ENCODE results near the gene CDX1. TPM values are rescaled to one million over a fixed set of nuclear protein-coding genes. Genes with fewer than 3 reads are reported as not detected.

The CDX1 gene
- total RNA-seq, 1 experiment from 2014 or later, result not detected

DNA sequence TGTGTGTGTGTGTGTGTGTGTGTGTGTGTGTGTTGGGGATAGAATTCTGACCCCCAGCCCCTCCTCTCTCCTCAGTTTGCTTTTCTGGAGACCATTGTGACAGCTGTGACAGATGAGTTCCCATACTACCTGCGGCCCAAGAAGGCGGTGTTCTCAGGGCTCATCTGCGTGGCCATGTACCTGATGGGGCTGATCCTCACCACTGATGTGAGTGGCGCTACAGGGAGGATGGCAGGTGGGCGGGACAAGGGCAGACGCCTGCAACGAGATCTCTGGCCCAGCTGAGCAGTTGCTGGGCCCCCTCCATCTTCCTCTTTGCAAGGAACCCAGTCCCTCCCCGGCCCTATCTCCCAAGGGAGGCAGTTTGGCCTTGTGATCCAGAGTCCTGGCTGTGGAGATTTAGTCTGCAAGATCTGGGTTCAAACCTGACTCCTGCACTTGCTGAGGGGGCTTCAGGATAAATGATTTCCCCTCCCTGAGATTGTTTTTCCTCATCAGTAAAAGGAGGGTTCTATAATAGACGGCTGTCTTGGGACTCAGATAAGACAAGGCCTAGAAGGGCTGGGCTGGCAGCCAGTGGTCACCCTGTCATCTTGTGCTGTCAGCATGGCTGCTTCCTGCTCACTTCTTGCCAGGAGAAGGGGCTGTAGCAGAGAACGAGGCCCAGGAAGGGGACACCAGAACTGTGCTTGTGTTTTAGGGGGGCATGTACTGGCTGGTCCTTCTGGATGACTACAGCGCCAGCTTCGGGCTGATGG is 37.4 kb downstream of the CDX1 start:
- H3K36me3 Mint-ChIP-seq (ENCODE audit: insufficient read depth, unreplicated experiment), result no peaks in the 10 kb centered on the region
- BruUV-seq (replicated peaks), result no TSS peak
- no peak for DNase-seq
- H3K9me3 Mint-ChIP-seq (ENCODE audit: low read depth, unreplicated experiment), result no peaks in the 10 kb centered on the region
- H3K4me3 Mint-ChIP-seq (ENCODE audit: low read depth, unreplicated experiment), result no peak overlapping the region
- CTCF ChIA-PET, result no interaction called here
- TF ChIP-seq, protein P1, sequence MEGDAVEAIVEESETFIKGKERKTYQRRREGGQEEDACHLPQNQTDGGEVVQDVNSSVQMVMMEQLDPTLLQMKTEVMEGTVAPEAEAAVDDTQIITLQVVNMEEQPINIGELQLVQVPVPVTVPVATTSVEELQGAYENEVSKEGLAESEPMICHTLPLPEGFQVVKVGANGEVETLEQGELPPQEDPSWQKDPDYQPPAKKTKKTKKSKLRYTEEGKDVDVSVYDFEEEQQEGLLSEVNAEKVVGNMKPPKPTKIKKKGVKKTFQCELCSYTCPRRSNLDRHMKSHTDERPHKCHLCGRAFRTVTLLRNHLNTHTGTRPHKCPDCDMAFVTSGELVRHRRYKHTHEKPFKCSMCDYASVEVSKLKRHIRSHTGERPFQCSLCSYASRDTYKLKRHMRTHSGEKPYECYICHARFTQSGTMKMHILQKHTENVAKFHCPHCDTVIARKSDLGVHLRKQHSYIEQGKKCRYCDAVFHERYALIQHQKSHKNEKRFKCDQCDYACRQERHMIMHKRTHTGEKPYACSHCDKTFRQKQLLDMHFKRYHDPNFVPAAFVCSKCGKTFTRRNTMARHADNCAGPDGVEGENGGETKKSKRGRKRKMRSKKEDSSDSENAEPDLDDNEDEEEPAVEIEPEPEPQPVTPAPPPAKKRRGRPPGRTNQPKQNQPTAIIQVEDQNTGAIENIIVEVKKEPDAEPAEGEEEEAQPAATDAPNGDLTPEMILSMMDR (IDR thresholded peaks at IDR 0.05; ENCODE audit: unreplicated experiment), result no peak
- H3K4me1 Mint-ChIP-seq (ENCODE audit: low read depth, unreplicated experiment), result peaks cover 13% of the 10 kb centered on the region
- no peak overlapping the region for H3K27ac Mint-ChIP-seq (ENCODE audit: unreplicated experiment)
- intact Hi-C loops (cut with micrococcal nuclease; ENCODE audit: unreplicated experiment), result no loop called here
- peaks cover 45% of the 10 kb centered on the region for H3K27me3 Mint-ChIP-seq (ENCODE audit: unreplicated experiment)

DNA sequence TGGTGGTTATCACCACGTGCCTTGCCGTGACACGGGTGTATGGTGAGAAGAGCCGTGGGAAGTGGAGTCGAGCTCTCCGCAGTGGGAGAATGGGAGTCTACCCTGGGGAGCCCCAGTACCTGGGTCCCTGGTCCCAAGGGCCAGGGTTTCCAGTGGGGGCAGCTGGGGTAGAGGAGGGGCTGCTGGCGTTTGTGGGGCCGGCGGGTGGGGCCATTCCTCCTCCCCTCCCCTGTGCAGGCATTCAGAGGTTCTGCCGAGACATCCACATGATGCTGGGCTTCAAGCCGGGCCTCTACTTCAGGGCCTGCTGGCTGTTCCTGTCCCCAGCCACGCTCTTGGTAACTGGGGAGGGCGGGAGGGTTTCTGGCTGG is 38.0 kb downstream of the CDX1 start:
- Mint-ChIP-seq H3K27me3 (ENCODE audit: unreplicated experiment) (peaks cover 45% of the 10 kb centered on the region), H3K36me3 (ENCODE audit: insufficient read depth, unreplicated experiment) (no peaks in the 10 kb centered on the region), H3K9me3 (ENCODE audit: low read depth, unreplicated experiment) (no peaks in the 10 kb centered on the region), H3K4me3 (ENCODE audit: low read depth, unreplicated experiment) (no peak overlapping the region), H3K4me1 (ENCODE audit: low read depth, unreplicated experiment) (peaks cover 19% of the 10 kb centered on the region), H3K27ac (ENCODE audit: unreplicated experiment) (no peak overlapping the region)
- DNase-seq, result no peak
- no TSS peak for BruUV-seq (replicated peaks)
- CTCF ChIA-PET, result no interaction called here
- intact Hi-C loops (cut with micrococcal nuclease; ENCODE audit: unreplicated experiment), result no loop called here
- TF ChIP-seq, protein P1 (IDR thresholded peaks at IDR 0.05; ENCODE audit: unreplicated experiment), result no peak

DNA sequence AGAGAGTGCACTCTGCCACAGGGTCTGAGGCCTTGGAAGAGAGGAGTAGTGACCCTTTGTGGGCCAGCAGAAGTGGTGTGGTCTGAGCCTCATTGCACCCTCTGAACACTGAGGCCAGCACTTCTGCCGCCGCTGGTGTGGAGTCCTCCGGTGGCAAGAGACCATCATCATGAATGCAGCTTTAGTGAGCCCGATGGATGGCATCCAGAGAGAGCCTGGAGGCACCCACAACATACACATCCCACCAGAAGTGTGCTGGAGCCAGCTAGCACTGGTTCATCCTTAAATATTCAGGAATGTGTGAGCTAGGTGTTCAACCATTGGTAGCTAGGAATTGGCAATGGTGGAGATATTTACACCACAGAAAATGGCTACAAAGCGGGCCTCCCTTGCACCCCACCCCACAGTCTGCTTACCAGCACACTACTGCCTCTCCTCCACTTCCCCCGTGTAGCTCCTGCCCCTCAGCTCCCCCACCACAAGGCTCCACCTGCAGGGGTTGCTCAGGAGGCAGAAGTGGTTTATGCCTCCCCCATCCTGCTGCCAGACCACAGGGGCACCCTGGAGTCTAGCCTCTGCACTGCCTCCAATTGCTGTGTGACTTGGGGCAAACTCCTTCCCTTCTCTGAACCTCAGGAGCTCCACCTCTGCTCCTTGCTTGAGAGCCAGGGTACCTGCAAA is 39.7 kb downstream of the CDX1 start:
- CTCF ChIA-PET, result interaction anchor here (0.6 to 0.7 kb wide), 2 partner anchors 8 to 43 kb away, joined by 4 read pairs; no protein-coding TSS in a partner anchor
- Mint-ChIP-seq H3K36me3 (ENCODE audit: insufficient read depth, unreplicated experiment) (no peaks in the 10 kb centered on the region), H3K4me3 (ENCODE audit: low read depth, unreplicated experiment) (no peak overlapping the region), H3K27me3 (ENCODE audit: unreplicated experiment) (peaks cover 41% of the 10 kb centered on the region), H3K9me3 (ENCODE audit: low read depth, unreplicated experiment) (no peaks in the 10 kb centered on the region), H3K27ac (ENCODE audit: unreplicated experiment) (no peak overlapping the region), H3K4me1 (ENCODE audit: low read depth, unreplicated experiment) (peaks cover 20% of the 10 kb centered on the region)
- DNase-seq, result no peak
- intact Hi-C loops (cut with micrococcal nuclease; ENCODE audit: unreplicated experiment), result no loop called here
- TF ChIP-seq, protein P1 (IDR thresholded peaks at IDR 0.05; ENCODE audit: unreplicated experiment), result no peak
- BruUV-seq (replicated peaks), result no TSS peak

DNA sequence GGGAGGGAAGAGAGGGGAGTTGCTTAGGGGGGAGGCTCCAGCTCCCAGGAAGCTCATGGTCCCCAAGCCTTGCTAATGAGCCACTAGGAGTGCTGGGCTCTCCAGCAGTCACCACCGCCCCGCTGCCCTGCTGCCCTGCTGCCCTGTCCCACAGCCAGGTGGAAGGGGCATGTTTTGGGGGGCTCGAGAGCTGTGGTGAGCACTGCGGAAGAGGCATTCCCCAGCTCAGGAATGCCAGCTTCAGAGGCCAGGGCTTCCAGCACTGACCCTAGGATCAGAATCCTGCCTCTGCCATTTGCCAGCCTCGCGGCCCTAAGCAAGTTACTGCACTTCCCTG is 40.2 kb downstream of the CDX1 start:
- peaks cover 41% of the 10 kb centered on the region for H3K27me3 Mint-ChIP-seq (ENCODE audit: unreplicated experiment)
- no TSS peak for BruUV-seq (replicated peaks)
- CTCF ChIA-PET, result interaction anchor here (0.6 to 0.7 kb wide), 2 partner anchors 8 to 43 kb away, joined by 4 read pairs; no protein-coding TSS in a partner anchor
- no peak overlapping the region for H3K4me3 Mint-ChIP-seq (ENCODE audit: low read depth, unreplicated experiment)
- DNase-seq, result no peak
- H3K27ac Mint-ChIP-seq (ENCODE audit: unreplicated experiment), result no peak overlapping the region
- no peaks in the 10 kb centered on the region for H3K9me3 Mint-ChIP-seq (ENCODE audit: low read depth, unreplicated experiment)
- H3K36me3 Mint-ChIP-seq (ENCODE audit: insufficient read depth, unreplicated experiment), result no peaks in the 10 kb centered on the region
- peaks cover 20% of the 10 kb centered on the region for H3K4me1 Mint-ChIP-seq (ENCODE audit: low read depth, unreplicated experiment)
- intact Hi-C loops (cut with micrococcal nuclease; ENCODE audit: unreplicated experiment), result no loop called here
- TF ChIP-seq, protein P1 (IDR thresholded peaks at IDR 0.05; ENCODE audit: unreplicated experiment), result no peak
